ENCODE data around the gene PRPF19.
A peak's percentile ranks its signal among the peaks of the same experiment; 100 is the strongest.

Gene PRPF19

GRCh38 chr11:60906132-60906972 lies at the start of gene PRPF19:
Gene PRPF19, minus strand, starts transcription at chr11:60906585. Its CDS starts 203 bp downstream, at chr11:60906382.
- peak; percentile 95 for DNase-seq (ENCODE audit: low read depth)

- no peak for DNase-seq (ENCODE audit: low read depth)
These were observed 49.2 kb upstream of the PRPF19 start for GRCh38 chr11:60955571-60955970.

GRCh38 chr11:60954421-60954820 lies 48.0 kb upstream of the PRPF19 start:
- no peak for DNase-seq (ENCODE audit: low read depth)

- DNase-seq (ENCODE audit: low read depth), result no peak
These were observed 47.4 kb upstream of the PRPF19 start for GRCh38 chr11:60953781-60954180.

GRCh38 chr11:60952742-60953170 lies 46.4 kb upstream of the PRPF19 start:
- no peak for DNase-seq (ENCODE audit: low read depth)

GRCh38 chr11:60951904-60952741 lies 45.7 kb upstream of the PRPF19 start, which contains the start of gene SLC15A3:
Gene SLC15A3, minus strand, starts transcription at chr11:60952176. Its CDS starts 625 bp downstream, at chr11:60951551.
- peak; percentile 47 for DNase-seq (ENCODE audit: low read depth)

GRCh38 chr11:60951606-60951903 lies 45.2 kb upstream of the PRPF19 start:
- DNase-seq (ENCODE audit: low read depth), result no peak

GRCh38 chr11:60950933-60951605 lies 44.7 kb upstream of the PRPF19 start:
- no peak for DNase-seq (ENCODE audit: low read depth)

- no peak for DNase-seq (ENCODE audit: low read depth)
These were observed 43.6 kb upstream of the PRPF19 start for GRCh38 chr11:60950024-60950423.

- DNase-seq (ENCODE audit: low read depth), result no peak
These were observed 41.9 kb upstream of the PRPF19 start for GRCh38 chr11:60948250-60948649.

- DNase-seq (ENCODE audit: low read depth), result no peak
These were observed 41.3 kb upstream of the PRPF19 start for GRCh38 chr11:60947700-60948099.

GRCh38 chr11:60946601-60947264 lies 40.3 kb upstream of the PRPF19 start:
- DNase-seq (ENCODE audit: low read depth), result no peak

- DNase-seq (ENCODE audit: low read depth), result no peak
These were observed 38.9 kb upstream of the PRPF19 start for GRCh38 chr11:60945295-60945667.

- DNase-seq (ENCODE audit: low read depth), result no peak
These were observed 38.3 kb upstream of the PRPF19 start for GRCh38 chr11:60944490-60945294.

- DNase-seq (ENCODE audit: low read depth), result no peak
These were observed 36.7 kb upstream of the PRPF19 start for GRCh38 chr11:60942970-60943565.

- DNase-seq (ENCODE audit: low read depth), result no peak
These were observed 35.8 kb upstream of the PRPF19 start for GRCh38 chr11:60942219-60942618.

GRCh38 chr11:60941371-60942119 lies 35.2 kb upstream of the PRPF19 start:
- no peak for DNase-seq (ENCODE audit: low read depth)

GRCh38 chr11:60939855-60940254 lies 33.5 kb upstream of the PRPF19 start:
- DNase-seq (ENCODE audit: low read depth), result peak; percentile 85

GRCh38 chr11:60939301-60939700 lies 32.9 kb upstream of the PRPF19 start:
- no peak for DNase-seq (ENCODE audit: low read depth)

- no peak for DNase-seq (ENCODE audit: low read depth)
These were observed 32.1 kb upstream of the PRPF19 start for GRCh38 chr11:60938500-60938899.
